Adrenal gland (tissue), 12 donors: ENCODE measurements around the gene IQGAP3. TPM values are rescaled to one million over a fixed set of nuclear protein-coding genes. Genes with fewer than 3 reads are reported as not detected.

ENCODE experiments used
- DNase-seq, 7 donors: peaks; one replicate each; pipeline ENCODE4 v3.0.0-alpha.2; 2019 to 2020
- H3K27ac ChIP-seq, 5 donors: fragments of 200-600 bp; sonication (generic) in 4 of 5; 1 replicate in 3 of 5; 2 replicates in 2 of 5; pipeline versions ENCODE4 v1.5.1 to v1.8.0; 2016 to 2020; ENCODE audit warnings: mild to moderate bottlenecking in 1 of 5
- H3K27me3 ChIP-seq: fragments of 200-600 bp; 2 replicates; pipeline ENCODE4 v1.8.0; 2021
- H3K36me3 ChIP-seq, 2 donors: fragments of 200-600 bp; replicated peaks in 1 of 2; 1 replicate in 1 of 2; 2 replicates in 1 of 2; pipeline versions ENCODE4 v1.5.1 to v1.8.0; 2018 to 2022
- H3K4me1 ChIP-seq, 2 donors: fragments of 200-600 bp; replicated peaks in 1 of 2; 1 replicate in 1 of 2; 2 replicates in 1 of 2; pipeline versions ENCODE4 v1.5.1 to v1.8.0; 2018 to 2021
- H3K4me3 ChIP-seq, 4 donors: fragments of 200-600 bp; sonication (generic) in 3 of 4; one replicate each; pipeline ENCODE4 v1.5.1; 2016 to 2018
- H3K9me3 ChIP-seq, 3 donors: fragments of 200-600 bp; sonication (generic) in 1 of 3; replicated peaks in 1 of 3; 1 replicate in 2 of 3; 2 replicates in 1 of 3; pipeline versions ENCODE4 v1.5.1 to v1.8.0; 2016 to 2021
- CTCF ChIP-seq, 6 experiments: fragments of 450-650 bp in 4 of 6; fragments of 200-600 bp in 2 of 6; sonication (generic) in 1 of 6; IDR thresholded peaks; 1 replicate in 5 of 6; 2 replicates in 1 of 6; pipeline versions ENCODE4 v1.5.1 to v1.8.0; 2016 to 2021; ENCODE audit warnings: antibody characterized with exemption in 6 of 6, mild to moderate bottlenecking in 2 of 6, moderate library complexity in 1 of 6
- POLR2A ChIP-seq, 2 donors: fragments of 450-650 bp; IDR thresholded peaks; one replicate each; pipeline ENCODE4 v1.6.1; 2017; ENCODE audit warnings: antibody characterized with exemption in 2 of 2, mild to moderate bottlenecking in 2 of 2, moderate library complexity in 1 of 2
- WGBS, 4 donors: extraction: QIAGEN DNeasy Blood & Tissue Kit in 2 of 4; methylation state at CpG; one replicate each; pipeline versions ENCODE4 v1.1.5 to v1.1.7; 2013 to 2017; 5-methylcytosine and 5-hydroxymethylcytosine counted together
- intact Hi-C, 2 donors: fragments of 100-400 bp; cut with DNase I; formaldehyde crosslinking; loops; one replicate each; pipeline versions ENCODE4 v1.14.1 to v1.15.0; 2022 to 2023
- polyA plus RNA-seq, 3 donors: library from polyadenylated mRNA; stranded (reverse); fragments of 200-250 nt in 2 of 3; fragments of 350-450 nt in 1 of 3; fragmentation: Illumina TruSeq in 1 of 3; extraction: RNeasy Lipid Tissue Mini Kit (QIAGEN cat#74804) in 1 of 3; gene quantifications; one replicate each; pipeline ENCODE4 v1.2.3, GENCODE V29; 2013 to 2014
- total RNA-seq, 9 donors: library from RNA; depleted of rRNA in 4 of 9; stranded (reverse); fragments of >200 nt in 4 of 9; fragments of 120-200 nt in 1 of 9; fragmentation: NEBNext Ultra II Directional in 1 of 9; extraction: Animal tissue kit (Norgen Biotek cat#: 25700) in 1 of 9; gene quantifications; one replicate each; pipeline versions ENCODE4 v1.1.0 to v1.2.4, GENCODE V29; 2013 to 2023
- donor health status: healthy with polysubstance abuse.
- donor health status: Bipolar disorder and iron deficiency.
- donor health status: DM: yes; HTN: yes; CAD: no.
- donor health status: DM: no; HTN: no; CAD: no.
- donor health status: DM: no; HTN: no; CAD: no.
- donor health status: DM: yes; HTN: yes; CAD: no.

The IQGAP3 gene
- total and polyA plus RNA-seq, 12 donors = 0.16 to 5.3 (median 0.80) TPM

GRCh38 chr1:156598125-156598524 is 25.8 kb upstream of the IQGAP3 start:
- Histone ChIP-seq H3K36me3 (peaks cover 0 to 42% of the 10 kb centered on the region in 2 donors), H3K4me1 (peaks cover 6 to 16% of the 10 kb centered on the region in 2 donors), H3K27me3 (no peaks in the 10 kb centered on the region), H3K4me3 (no peak overlapping the region), H3K27ac (no peak overlapping the region), H3K9me3 (no peaks in the 10 kb centered on the region)
- no peak for DNase-seq
- intact Hi-C loops = loop anchor here in 1 of 2 donors (5.0 kb wide), 1 partner anchor 146 kb away; no protein-coding TSS in a partner anchor
- no peak for TF ChIP-seq POLR2A (IDR thresholded peaks at IDR 0.05)
- 85 to 94% (median 91%) methylated on average over 4 to 5 of the region's 5 CpGs for WGBS, 4 donors

GRCh38 chr1:156596426-156596825 is 24.1 kb upstream of the IQGAP3 start:
- Histone ChIP-seq H3K36me3 (peaks cover 0 to 42% of the 10 kb centered on the region in 2 donors), H3K27ac (no peak overlapping the region), H3K4me1 (peaks cover 12 to 19% of the 10 kb centered on the region in 2 donors), H3K4me3 (no peak overlapping the region), H3K9me3 (no peaks in the 10 kb centered on the region), H3K27me3 (no peaks in the 10 kb centered on the region)
- no peak for TF ChIP-seq POLR2A (IDR thresholded peaks at IDR 0.05)
- no peak for TF ChIP-seq CTCF (IDR thresholded peaks at IDR 0.05)
- intact Hi-C loops = loop anchor here in 1 of 2 donors (5.0 kb wide), 1 partner anchor 144 kb away; no protein-coding TSS in a partner anchor
- WGBS, 4 donors = 82 to 93% (median 91%) methylated on average over 3 of the region's 3 CpGs
- DNase-seq = no peak

GRCh38 chr1:156595016-156595415 is 22.7 kb upstream of the IQGAP3 start:
- no peak overlapping the region for H3K4me3 ChIP-seq
- no peak for TF ChIP-seq CTCF (IDR thresholded peaks at IDR 0.05)
- TF ChIP-seq POLR2A (IDR thresholded peaks at IDR 0.05) = no peak
- intact Hi-C loops = loop anchor here in 1 of 2 donors (5.0 kb wide), 1 partner anchor 143 kb away; no protein-coding TSS in a partner anchor
- DNase-seq = no peak
- H3K27ac ChIP-seq = no peak overlapping the region
- H3K9me3 ChIP-seq = no peaks in the 10 kb centered on the region
- H3K36me3 ChIP-seq = peaks cover 0 to 42% of the 10 kb centered on the region in 2 donors
- 81 to 93% (median 89%) methylated on average over 2 of the region's 2 CpGs for WGBS, 4 donors
- peaks cover 6 to 14% of the 10 kb centered on the region in 2 donors for H3K4me1 ChIP-seq
- H3K27me3 ChIP-seq = no peaks in the 10 kb centered on the region

- Histone ChIP-seq H3K4me3 (no peak overlapping the region), H3K36me3 (peaks cover 0 to 42% of the 10 kb centered on the region in 2 donors), H3K27ac (no peak overlapping the region), H3K9me3 (no peaks in the 10 kb centered on the region), H3K4me1 (peaks cover 6 to 13% of the 10 kb centered on the region in 2 donors), H3K27me3 (no peaks in the 10 kb centered on the region)
- TF ChIP-seq POLR2A (IDR thresholded peaks at IDR 0.05) = no peak
- no peak for TF ChIP-seq CTCF (IDR thresholded peaks at IDR 0.05)
- WGBS, 4 donors = 77 to 93% (median 87%) methylated on average over 3 of the region's 3 CpGs
- intact Hi-C loops = no loop called here
- DNase-seq = no peak
These were observed 21.8 kb upstream of the IQGAP3 start for GRCh38 chr1:156594190-156594589.

- Histone ChIP-seq H3K4me3 (no peak overlapping the region), H3K36me3 (peaks cover 0 to 42% of the 10 kb centered on the region in 2 donors), H3K9me3 (no peaks in the 10 kb centered on the region), H3K27me3 (no peaks in the 10 kb centered on the region), H3K27ac (no peak overlapping the region), H3K4me1 (peaks cover 6 to 13% of the 10 kb centered on the region in 2 donors)
- no peak for TF ChIP-seq POLR2A (IDR thresholded peaks at IDR 0.05)
- no peak for TF ChIP-seq CTCF (IDR thresholded peaks at IDR 0.05)
- DNase-seq = no peak
- intact Hi-C loops = no loop called here
- 88 to 100% (median 90%) methylated on average over 8 of the region's 8 CpGs for WGBS, 4 donors
These were observed 21.3 kb upstream of the IQGAP3 start for GRCh38 chr1:156593661-156593989.
